Mesothelial cell of epicardium (in vitro differentiated cells): ENCODE results near the gene SMARCC2. TPM values are rescaled to one million over a fixed set of nuclear protein-coding genes. Genes with fewer than 3 reads are reported as not detected.

ENCODE experiments used
- DNase-seq, 2 experiments: peaks; one replicate each; pipeline ENCODE4 v3.0.0; 2021; ENCODE audit warnings: low spot score in 2 of 2; ENCODE audit not compliant: unreplicated experiment in 2 of 2
- H3K27ac Mint-ChIP-seq: 2 replicates; pipeline ENCODE4 v1.8.0; 2021; ENCODE audit warnings: mixed read lengths
- H3K27me3 Mint-ChIP-seq: 2 replicates; pipeline ENCODE4 v1.8.0; 2021; ENCODE audit warnings: low read depth, mixed read lengths
- H3K36me3 Mint-ChIP-seq: 2 replicates; pipeline ENCODE4 v1.8.0; 2021; ENCODE audit warnings: mixed read lengths
- H3K4me1 Mint-ChIP-seq: 2 replicates; pipeline ENCODE4 v1.8.0; 2021; ENCODE audit warnings: mixed read lengths
- H3K4me3 Mint-ChIP-seq: 2 replicates; pipeline ENCODE4 v1.8.0; 2021; ENCODE audit warnings: mild to moderate bottlenecking, moderate library complexity, mixed read lengths
- H3K9me3 Mint-ChIP-seq: 2 replicates; pipeline ENCODE4 v1.8.0; 2021; ENCODE audit warnings: mixed read lengths
- total RNA-seq: library from RNA; stranded (reverse); gene quantifications from 3 replicates; pipeline ENCODE4 v1.2.1, GENCODE V29; 2021
- TF ChIP-seq, protein P1 (sequence below): fragments of 200-600 bp; sonication (generic); IDR thresholded peaks from one replicate; pipeline ENCODE4 v1.5.0; 2021; ENCODE audit warnings: antibody characterized with exemption; ENCODE audit not compliant: unreplicated experiment

Gene SMARCC2
- total RNA-seq, 1 donor from 2014 or later: 177 TPM

DNA sequence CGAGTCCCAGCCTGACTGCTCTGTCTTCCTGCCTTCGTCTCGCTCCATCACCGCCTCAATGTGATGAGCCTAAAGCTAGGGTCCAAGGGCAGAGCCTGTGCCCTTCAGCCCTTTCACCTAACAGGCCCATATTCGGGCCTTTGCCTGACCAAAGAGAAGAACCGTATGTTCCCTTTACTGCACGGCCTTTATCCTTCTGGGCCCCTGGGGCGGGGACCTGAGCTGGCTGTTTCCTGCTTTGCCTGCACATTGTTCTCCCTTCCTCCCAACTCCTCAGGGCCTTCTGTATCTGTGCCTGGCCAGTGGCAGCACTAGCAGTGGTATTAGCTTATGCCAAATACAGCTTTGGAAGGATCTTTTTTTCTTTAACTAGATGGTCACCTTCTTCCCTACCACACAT is 45.4 kb downstream of the SMARCC2 start:
- H3K36me3 Mint-ChIP-seq: peaks cover 35% of the 10 kb centered on the region
- H3K27ac Mint-ChIP-seq: no peak overlapping the region
- no peak overlapping the region for H3K4me3 Mint-ChIP-seq
- TF ChIP-seq, protein P1, sequence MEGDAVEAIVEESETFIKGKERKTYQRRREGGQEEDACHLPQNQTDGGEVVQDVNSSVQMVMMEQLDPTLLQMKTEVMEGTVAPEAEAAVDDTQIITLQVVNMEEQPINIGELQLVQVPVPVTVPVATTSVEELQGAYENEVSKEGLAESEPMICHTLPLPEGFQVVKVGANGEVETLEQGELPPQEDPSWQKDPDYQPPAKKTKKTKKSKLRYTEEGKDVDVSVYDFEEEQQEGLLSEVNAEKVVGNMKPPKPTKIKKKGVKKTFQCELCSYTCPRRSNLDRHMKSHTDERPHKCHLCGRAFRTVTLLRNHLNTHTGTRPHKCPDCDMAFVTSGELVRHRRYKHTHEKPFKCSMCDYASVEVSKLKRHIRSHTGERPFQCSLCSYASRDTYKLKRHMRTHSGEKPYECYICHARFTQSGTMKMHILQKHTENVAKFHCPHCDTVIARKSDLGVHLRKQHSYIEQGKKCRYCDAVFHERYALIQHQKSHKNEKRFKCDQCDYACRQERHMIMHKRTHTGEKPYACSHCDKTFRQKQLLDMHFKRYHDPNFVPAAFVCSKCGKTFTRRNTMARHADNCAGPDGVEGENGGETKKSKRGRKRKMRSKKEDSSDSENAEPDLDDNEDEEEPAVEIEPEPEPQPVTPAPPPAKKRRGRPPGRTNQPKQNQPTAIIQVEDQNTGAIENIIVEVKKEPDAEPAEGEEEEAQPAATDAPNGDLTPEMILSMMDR: no peak
- DNase-seq: no peak
- H3K9me3 Mint-ChIP-seq: no peaks in the 10 kb centered on the region
- no peaks in the 10 kb centered on the region for H3K27me3 Mint-ChIP-seq
- peaks cover 7% of the 10 kb centered on the region for H3K4me1 Mint-ChIP-seq

DNA sequence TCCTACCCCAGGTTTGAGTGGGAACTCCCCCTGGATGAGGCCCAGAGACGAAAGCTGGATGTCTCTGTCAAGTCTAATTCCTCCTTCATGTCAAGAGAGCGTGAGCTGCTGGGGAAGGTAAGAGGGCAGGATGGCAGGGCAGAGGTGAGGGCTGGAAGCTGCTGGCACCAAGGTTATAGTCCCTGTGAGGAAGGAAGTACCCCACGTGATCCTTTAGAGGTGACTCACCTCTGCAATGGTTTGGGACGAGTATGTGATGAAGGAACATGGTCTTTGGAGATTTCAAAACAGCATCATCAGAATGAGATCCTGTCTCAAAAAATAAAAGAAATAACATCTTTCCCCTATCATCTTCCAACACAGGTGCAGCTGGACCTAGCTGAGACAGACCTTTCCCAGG is 46.1 kb downstream of the SMARCC2 start:
- TF ChIP-seq, protein P1: no peak
- H3K36me3 Mint-ChIP-seq: peaks cover 41% of the 10 kb centered on the region
- H3K27me3 Mint-ChIP-seq: no peaks in the 10 kb centered on the region
- no peaks in the 10 kb centered on the region for H3K9me3 Mint-ChIP-seq
- no peak for DNase-seq
- H3K27ac Mint-ChIP-seq: no peak overlapping the region
- H3K4me3 Mint-ChIP-seq: no peak overlapping the region
- peaks cover 7% of the 10 kb centered on the region for H3K4me1 Mint-ChIP-seq

DNA sequence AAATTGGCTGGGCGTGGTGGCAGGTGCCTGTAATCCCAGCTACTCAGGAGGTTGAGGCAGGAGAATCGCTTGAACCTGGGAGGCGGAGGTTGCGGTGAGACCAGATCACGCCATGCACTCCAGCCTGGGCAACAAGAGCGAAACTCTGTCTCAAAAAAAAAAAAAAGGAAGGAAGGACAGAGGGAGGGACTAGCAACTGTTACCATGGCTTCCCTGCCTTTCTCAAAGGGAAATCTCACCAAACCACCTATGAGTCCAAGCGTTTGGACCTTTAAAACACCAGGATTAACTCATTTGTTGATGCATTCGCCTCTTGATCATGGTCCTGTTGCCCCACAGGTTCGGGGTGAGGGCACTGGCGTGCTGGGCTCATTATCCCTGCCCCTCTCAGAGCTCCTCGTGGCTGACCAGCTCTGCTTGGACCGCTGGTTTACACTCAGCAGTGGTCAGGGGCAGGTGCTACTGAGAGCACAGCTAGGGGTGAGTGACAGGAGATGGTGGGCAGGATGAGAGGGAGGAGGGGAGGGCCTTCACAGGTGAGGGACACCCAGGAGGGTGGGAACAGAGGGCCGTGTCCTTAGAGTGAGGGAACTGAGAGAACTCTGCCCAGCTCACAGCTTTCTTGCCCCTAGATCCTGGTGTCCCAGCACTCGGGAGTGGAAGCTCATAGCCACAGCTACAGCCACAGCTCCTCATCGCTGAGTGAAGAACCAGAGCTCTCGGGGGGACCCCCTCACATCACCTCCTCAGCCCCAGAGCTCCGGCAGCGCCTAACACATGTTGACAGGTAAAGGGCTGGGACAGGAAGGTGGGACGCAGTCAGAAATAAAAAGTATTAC is 47.1 kb downstream of the SMARCC2 start:
- H3K36me3 Mint-ChIP-seq: peaks cover 50% of the 10 kb centered on the region
- H3K4me1 Mint-ChIP-seq: peaks cover 7% of the 10 kb centered on the region
- no peak for DNase-seq
- H3K4me3 Mint-ChIP-seq: no peak overlapping the region
- H3K27ac Mint-ChIP-seq: no peak overlapping the region
- H3K27me3 Mint-ChIP-seq: no peaks in the 10 kb centered on the region
- TF ChIP-seq, protein P1: no peak
- H3K9me3 Mint-ChIP-seq: no peaks in the 10 kb centered on the region

DNA sequence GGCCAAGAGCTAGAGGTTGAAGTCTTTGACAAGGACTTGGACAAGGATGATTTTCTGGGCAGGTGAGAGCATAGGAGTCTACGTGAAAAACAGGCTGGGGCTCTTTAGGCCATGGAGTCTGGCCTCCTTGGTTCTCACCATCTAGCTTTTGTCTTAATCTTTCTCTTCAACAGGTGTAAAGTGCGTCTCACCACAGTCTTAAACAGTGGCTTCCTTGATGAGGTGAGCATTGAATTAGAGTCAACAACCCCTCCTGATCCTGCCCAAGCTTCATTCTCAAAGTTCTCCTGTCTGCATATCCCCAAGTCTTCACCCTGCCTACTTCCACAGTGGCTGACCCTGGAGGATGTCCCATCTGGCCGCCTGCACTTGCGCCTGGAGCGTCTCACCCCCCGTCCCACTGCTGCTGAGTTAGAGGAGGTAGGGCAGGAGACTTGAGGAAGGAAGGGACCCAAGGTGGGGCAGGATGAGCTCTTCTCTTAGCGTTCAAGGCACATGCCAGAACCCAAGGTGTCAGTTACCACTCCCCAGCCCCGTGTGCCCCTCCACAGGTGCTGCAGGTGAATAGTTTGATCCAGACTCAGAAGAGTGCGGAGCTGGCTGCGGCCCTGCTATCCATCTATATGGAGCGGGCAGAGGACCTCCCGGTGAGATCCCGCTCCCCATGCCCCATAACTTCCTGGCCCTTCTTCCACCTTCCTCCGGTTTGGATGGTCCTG is 51.3 kb downstream of the SMARCC2 start:
- no peak for DNase-seq
- Mint-ChIP-seq H3K9me3 (no peaks in the 10 kb centered on the region), H3K36me3 (peaks cover 62% of the 10 kb centered on the region), H3K4me1 (no peaks in the 10 kb centered on the region), H3K4me3 (no peak overlapping the region), H3K27me3 (no peaks in the 10 kb centered on the region), H3K27ac (no peak overlapping the region)
- TF ChIP-seq, protein P1: no peak

DNA sequence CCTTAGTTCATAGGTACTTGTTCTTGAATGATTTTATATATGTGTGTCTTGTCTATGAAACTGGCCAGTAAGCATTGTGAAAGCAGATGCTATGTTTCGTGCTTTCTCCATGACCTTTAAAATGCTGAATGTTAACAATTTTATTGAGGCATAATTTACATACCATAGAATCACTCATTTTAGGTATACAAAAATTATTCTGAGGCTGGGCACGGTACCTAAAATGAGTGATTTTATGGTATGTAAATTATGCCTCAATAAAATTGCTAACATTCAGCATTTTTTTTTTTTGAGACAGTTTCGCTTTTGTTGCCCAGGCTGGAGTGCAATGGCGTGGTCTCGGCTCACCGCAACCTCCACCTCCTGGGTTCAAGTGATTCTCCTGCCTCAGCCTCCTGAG is 54.4 kb downstream of the SMARCC2 start:
- DNase-seq: no peak
- Mint-ChIP-seq H3K4me1 (peaks cover 10% of the 10 kb centered on the region), H3K4me3 (no peak overlapping the region), H3K9me3 (no peaks in the 10 kb centered on the region), H3K27ac (no peak overlapping the region), H3K27me3 (no peaks in the 10 kb centered on the region), H3K36me3 (peaks cover 62% of the 10 kb centered on the region)
- TF ChIP-seq, protein P1: no peak
